K562 (cell line): ENCODE results near the gene PRTN3. TPM values are rescaled to one million over a fixed set of nuclear protein-coding genes. Genes with fewer than 3 reads are reported as not detected.
A peak's percentile ranks its signal among the peaks of the same experiment; 100 is the strongest.

Source experiments
- ATF7 ChIP-seq: fragments of 450-650 bp; IDR thresholded peaks from 2 replicates; pipeline ENCODE4 v1.7.1; 2014; ENCODE audit warnings: mild to moderate bottlenecking, moderate library complexity
- CREB3L1 ChIP-seq: fragments of 450-650 bp; IDR thresholded peaks from 2 replicates; pipeline ENCODE4 v1.6.1; 2014; ENCODE audit warnings: low read depth, mild to moderate bottlenecking, moderate library complexity, borderline replicate concordance
- CTCF ChIP-seq, 3 experiments: IDR thresholded peaks in 2 of 3; conservative IDR thresholded peaks in 1 of 3; 2 replicates each; pipeline ENCODE4 v1.5.1; 2011 to 2012; ENCODE audit warnings: low read length in 3 of 3, mild to moderate bottlenecking in 3 of 3, control low read depth in 2 of 3, improper control_type of control experiment in 1 of 3, inconsistent platforms in 1 of 3, low read depth in 1 of 3, mixed read lengths in 1 of 3, moderate library complexity in 1 of 3; ENCODE audit not compliant: insufficient read depth in 2 of 3
- FIP1L1 ChIP-seq: fragments of 200-400 bp; formaldehyde crosslinking; IDR thresholded peaks from 2 replicates; pipeline ENCODE4 v1.6.1; 2018; ENCODE audit warnings: mild to moderate bottlenecking, low read depth, low read length; ENCODE audit not compliant: poor library complexity, severe bottlenecking
- FOXA3 ChIP-seq, 2 experiments: fragments of 450-650 bp in 1 of 2; sonication (generic) in 1 of 2; formaldehyde crosslinking; IDR thresholded peaks in 1 of 2; conservative IDR thresholded peaks in 1 of 2; 2 replicates each; pipeline versions ENCODE4 v1.4.0 to v1.8.0; 2020 to 2022; ENCODE audit warnings: mild to moderate bottlenecking in 2 of 2, missing genetic modification reagents in 1 of 2
- HEY1 ChIP-seq: fragments of 250-450 bp; sonication (Bioruptor Pico); IDR thresholded peaks from 2 replicates; pipeline ENCODE4 v1.5.0; 2020; ENCODE audit warnings: mild to moderate bottlenecking, moderate library complexity, borderline replicate concordance
- MED1 ChIP-seq: sonication (generic); formaldehyde crosslinking; IDR thresholded peaks from 2 replicates; pipeline ENCODE4 v1.8.1; 2023; ENCODE audit warnings: missing genetic modification reagents, borderline replicate concordance
- POLR2AphosphoS2 ChIP-seq: IDR thresholded peaks from 2 replicates; pipeline ENCODE4 v1.6.1; 2012; ENCODE audit warnings: low read length, improper control_type of control experiment
- PTBP1 ChIP-seq: fragments of 200-400 bp; formaldehyde crosslinking; IDR thresholded peaks from 2 replicates; pipeline ENCODE4 v1.6.1; 2017; ENCODE audit warnings: low read depth, low read length
- RFX1 ChIP-seq: fragments of 450-650 bp; IDR thresholded peaks from 2 replicates; pipeline ENCODE4 v1.6.1; 2016; ENCODE audit warnings: mild to moderate bottlenecking, moderate library complexity
- RHOXF2B ChIP-seq: fragments of 250-450 bp; sonication (Bioruptor Pico); conservative IDR thresholded peaks from 2 replicates; pipeline ENCODE4 v1.5.1; 2021
- SMARCB1 ChIP-seq: IDR thresholded peaks from 2 replicates; pipeline ENCODE4 v1.6.1; 2011; ENCODE audit warnings: improper control_type of control experiment, low read depth; ENCODE audit not compliant: insufficient read length
- SMARCE1 ChIP-seq: fragments of 450-650 bp; IDR thresholded peaks from 2 replicates; pipeline ENCODE4 v1.7.1; 2016; ENCODE audit warnings: mild to moderate bottlenecking
- SNAPC5 ChIP-seq: fragments of 250-450 bp; sonication (Bioruptor Pico); IDR thresholded peaks from 2 replicates; pipeline ENCODE4 v1.8.0; 2021; ENCODE audit warnings: moderate library complexity, mild to moderate bottlenecking, inconsistent platforms
- ZBTB8A ChIP-seq: fragments of 450-650 bp; IDR thresholded peaks from 2 replicates; pipeline ENCODE4 v1.6.1; 2018; ENCODE audit warnings: mild to moderate bottlenecking, moderate library complexity; ENCODE audit not compliant: partially characterized antibody
- ZNF239 ChIP-seq: fragments of 250-450 bp; sonication (Bioruptor Pico); IDR thresholded peaks from 2 replicates; pipeline ENCODE4 v1.4.0; 2020; ENCODE audit warnings: mild to moderate bottlenecking
- ZNF561 ChIP-seq: fragments of 450-650 bp; formaldehyde crosslinking; conservative IDR thresholded peaks from 2 replicates; pipeline ENCODE4 v1.4.0; 2020; ENCODE audit warnings: mild to moderate bottlenecking, moderate library complexity
- ZNF699 ChIP-seq: fragments of 250-450 bp; sonication (Bioruptor Pico); IDR thresholded peaks from 2 replicates; pipeline ENCODE4 v1.8.0; 2021; ENCODE audit warnings: mild to moderate bottlenecking, moderate library complexity; ENCODE audit not compliant: insufficient replicate concordance
- polyA plus RNA-seq, 8 experiments: library from polyadenylated mRNA; depleted of rRNA in 4 of 8; stranded (reverse) in 5 of 8; unstranded in 3 of 8; fragments of >200 nt; fragmentation: Nextera tagmentation in 2 of 8; fragmentation: Illumina TruSeq in 1 of 8; extraction: Ambion mirVana in 2 of 8; extraction: Trizol in 1 of 8; gene quantifications; 2 replicates each; pipeline versions ENCODE4 v1.2.1 to v1.2.3, GENCODE V29; 2011 to 2014; ENCODE audit warnings: inconsistent platforms in 1 of 8, missing spikeins in 1 of 8
- total RNA-seq, 7 experiments: library from RNA; depleted of rRNA in 6 of 7; stranded (reverse); fragments of >200 nt in 6 of 7; fragmentation: Illumina TruSeq in 2 of 7; extraction: Trizol in 2 of 7; gene quantifications; 2 replicates each; pipeline versions ENCODE4 v1.2.1 to v1.2.3, GENCODE V29; 2011 to 2021; ENCODE audit warnings: low replicate concordance in 1 of 7
- TF ChIP-seq, protein P1 (sequence below), 2 experiments: fragments of 450-650 bp; conservative IDR thresholded peaks; 2 replicates each; pipeline ENCODE4 v1.6.1; 2017; ENCODE audit warnings: mild to moderate bottlenecking in 2 of 2, moderate library complexity in 2 of 2
- TF ChIP-seq, protein P2 (sequence below): fragments of 250-450 bp; sonication (Bioruptor Pico); IDR thresholded peaks from 2 replicates; pipeline ENCODE4 v1.4.0; 2020

The PRTN3 gene
- total and polyA plus RNA-seq, 9 of the 15 experiments (the other 6 are each of a cell fraction or from before 2014, with no cell fraction given): 0.14 to 0.86 (median 0.43) TPM; not detected in 3

DNA sequence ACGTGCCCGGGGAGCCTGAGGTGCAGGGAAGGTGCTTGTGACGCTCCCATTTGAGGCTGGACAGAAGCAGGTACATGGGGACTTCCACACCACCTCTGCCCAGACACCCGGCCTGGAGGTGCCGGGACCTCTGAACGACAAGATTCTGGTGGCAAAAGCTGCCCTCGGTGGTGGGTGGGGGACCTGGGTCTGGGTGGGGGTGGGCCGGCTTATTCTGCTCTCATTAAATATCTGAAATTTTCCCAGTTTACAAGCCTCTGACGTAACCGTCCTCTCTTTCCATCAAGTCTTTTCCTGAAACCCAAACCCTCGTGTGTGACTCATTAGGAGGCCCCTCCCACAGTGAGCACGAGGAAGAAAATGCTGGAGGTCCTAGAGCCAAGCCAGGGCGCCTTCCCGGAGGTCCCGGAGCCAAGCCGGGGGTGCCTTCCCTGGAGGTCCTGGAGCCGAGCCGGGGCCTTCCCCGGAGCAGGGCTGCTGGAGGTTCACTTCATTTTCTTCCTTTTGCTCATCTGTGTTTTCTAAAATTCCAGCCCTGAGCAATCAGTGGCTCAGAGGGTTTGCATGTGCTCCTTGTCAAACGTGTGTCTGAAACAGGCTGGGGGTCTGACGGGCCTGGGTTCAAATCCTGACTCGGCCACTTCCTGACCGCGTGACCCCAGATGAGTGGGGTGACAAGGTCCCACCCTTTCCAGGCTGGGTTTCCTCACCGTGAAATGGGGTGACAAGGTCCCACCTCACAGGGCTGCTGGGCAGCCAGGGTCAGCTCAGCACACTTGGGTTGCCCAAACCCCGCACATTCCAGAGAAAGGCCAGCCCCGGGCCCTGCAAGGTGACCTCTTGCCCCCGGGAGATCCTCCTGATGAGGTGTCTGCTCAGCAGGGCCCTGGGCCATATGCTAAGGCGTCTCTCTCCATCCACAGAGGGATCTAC is 28.7 kb downstream of the PRTN3 start (continued):
- TF ChIP-seq, protein P1, sequence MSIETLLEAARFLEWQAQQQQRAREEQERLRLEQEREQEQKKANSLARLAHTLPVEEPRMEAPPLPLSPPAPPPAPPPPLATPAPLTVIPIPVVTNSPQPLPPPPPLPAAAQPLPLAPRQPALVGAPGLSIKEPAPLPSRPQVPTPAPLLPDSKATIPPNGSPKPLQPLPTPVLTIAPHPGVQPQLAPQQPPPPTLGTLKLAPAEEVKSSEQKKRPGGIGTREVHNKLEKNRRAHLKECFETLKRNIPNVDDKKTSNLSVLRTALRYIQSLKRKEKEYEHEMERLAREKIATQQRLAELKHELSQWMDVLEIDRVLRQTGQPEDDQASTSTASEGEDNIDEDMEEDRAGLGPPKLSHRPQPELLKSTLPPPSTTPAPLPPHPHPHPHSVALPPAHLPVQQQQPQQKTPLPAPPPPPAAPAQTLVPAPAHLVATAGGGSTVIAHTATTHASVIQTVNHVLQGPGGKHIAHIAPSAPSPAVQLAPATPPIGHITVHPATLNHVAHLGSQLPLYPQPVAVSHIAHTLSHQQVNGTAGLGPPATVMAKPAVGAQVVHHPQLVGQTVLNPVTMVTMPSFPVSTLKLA (conservative IDR thresholded peaks at IDR 0.05): peak in 1 of 2 experiments; percentile 49; a peak in 1 of 4 replicates
- TF ChIP-seq HEY1: no peak
- TF ChIP-seq, protein P2, sequence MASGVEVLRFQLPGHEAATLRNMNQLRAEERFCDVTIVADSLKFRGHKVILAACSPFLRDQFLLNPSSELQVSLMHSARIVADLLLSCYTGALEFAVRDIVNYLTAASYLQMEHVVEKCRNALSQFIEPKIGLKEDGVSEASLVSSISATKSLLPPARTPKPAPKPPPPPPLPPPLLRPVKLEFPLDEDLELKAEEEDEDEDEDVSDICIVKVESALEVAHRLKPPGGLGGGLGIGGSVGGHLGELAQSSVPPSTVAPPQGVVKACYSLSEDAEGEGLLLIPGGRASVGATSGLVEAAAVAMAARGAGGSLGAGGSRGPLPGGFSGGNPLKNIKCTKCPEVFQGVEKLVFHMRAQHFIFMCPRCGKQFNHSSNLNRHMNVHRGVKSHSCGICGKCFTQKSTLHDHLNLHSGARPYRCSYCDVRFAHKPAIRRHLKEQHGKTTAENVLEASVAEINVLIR (CRISPR knock-in tag): no peak
- no peak for TF ChIP-seq CREB3L1
- no peak; the same call in 1 of the 2 replicates for TF ChIP-seq POLR2AphosphoS2
- no peak for TF ChIP-seq MED1
- no peak for TF ChIP-seq FOXA3 (CRISPR knock-in tag; conservative IDR thresholded peaks at IDR 0.05 in 1 of 2, IDR thresholded peaks at IDR 0.05 in 1 of 2)
- no peak for TF ChIP-seq SMARCB1
- TF ChIP-seq SMARCE1: no peak
- TF ChIP-seq RFX1: no peak
- no peak for TF ChIP-seq ZNF699 (CRISPR knock-in tag)
- TF ChIP-seq CTCF (IDR thresholded peaks at IDR 0.05 in 2 of 3, conservative IDR thresholded peaks at IDR 0.05 in 1 of 3; ENCODE audit: insufficient read depth in 2 of 3, low read depth in 1 of 3, low read length in 3 of 3): no peak
- TF ChIP-seq SNAPC5: no peak
- no peak for TF ChIP-seq RHOXF2B (CRISPR knock-in tag)
- no peak for TF ChIP-seq ZBTB8A
- 0 out of 2 replicates have a peak, but pooled peaks have one; percentile 48 for TF ChIP-seq PTBP1
- TF ChIP-seq ZNF239 (CRISPR knock-in tag): no peak
- peak; percentile 47 for TF ChIP-seq FIP1L1
- TF ChIP-seq ATF7: no peak
- no peak for TF ChIP-seq ZNF561
